Caki2 (cell line): ENCODE data around the gene SLC12A6. TPM values are rescaled to one million over a fixed set of nuclear protein-coding genes. Genes with fewer than 3 reads are reported as not detected.
"Not testable (repeated sequence)": the region's sequence is repeated elsewhere in the genome, so short reads cannot be mapped to it uniquely, and the experiment has no call there.

ENCODE experiments used
- DNase-seq: peaks from one replicate; pipeline ENCODE4 v3.0.0-alpha.2; 2015; ENCODE audit warnings: low read depth
- in situ Hi-C: cut with HindIII; loops from 2 replicates; pipeline ENCODE4 v1.10.0; 2016; ENCODE audit warnings: low sequenced_read_pairs, low pct_unique_long_range_greater_than_20kb, mixed read lengths
- total RNA-seq: library from RNA; depleted of rRNA; stranded (reverse); fragments of >200 nt; shearing (Covaris generic); gene quantifications from 2 replicates; pipeline ENCODE4 v1.2.3, GENCODE V29; 2014; ENCODE audit warnings: low replicate concordance

The SLC12A6 gene
- total RNA-seq, 1 experiment from 2014 or later = 0.71 TPM

DNA sequence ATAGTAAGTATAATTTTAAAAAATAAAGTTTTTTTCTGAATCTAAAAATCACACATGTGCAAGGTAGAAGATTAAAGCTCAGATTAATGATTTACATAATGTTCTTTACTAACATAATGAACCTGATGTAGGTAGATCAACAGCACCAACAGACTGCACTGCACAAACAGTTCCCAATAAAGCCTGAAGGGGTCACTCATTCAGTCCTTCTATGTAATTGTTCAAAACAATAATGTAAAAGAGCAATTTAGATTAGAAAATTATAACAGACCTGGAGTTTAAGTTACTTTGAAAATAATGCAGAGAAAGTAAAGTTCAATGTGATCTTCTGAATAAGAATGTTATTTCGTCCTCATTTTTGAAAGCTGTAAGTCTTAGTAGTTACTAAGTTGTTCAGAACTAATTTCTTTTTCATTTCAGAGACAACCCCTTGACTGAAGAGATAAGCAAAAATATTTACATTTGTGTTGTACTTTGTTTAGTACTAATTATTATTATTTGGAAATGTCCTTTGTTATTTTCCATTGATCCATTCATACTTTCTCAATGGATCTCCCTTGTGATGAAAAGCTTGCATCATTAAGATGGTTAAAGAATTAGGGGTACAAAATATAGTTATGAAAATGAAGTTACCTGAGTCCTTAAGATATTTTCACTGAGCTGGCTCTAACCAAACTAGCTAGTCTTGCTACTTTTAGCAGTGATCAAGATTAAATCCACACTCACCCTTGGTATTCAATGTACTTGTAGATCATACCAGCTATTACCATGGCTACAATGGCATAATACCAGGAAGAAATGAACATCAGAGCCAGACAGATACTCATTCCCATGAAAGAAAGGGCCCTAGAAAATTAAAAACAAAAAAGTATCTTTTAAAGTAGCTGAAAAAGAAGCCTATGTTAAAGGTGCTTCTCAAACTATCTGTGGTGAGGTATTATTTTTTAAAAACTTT, 95.9 kb downstream of the SLC12A6 start:
- in situ Hi-C loops = no loop called here
- DNase-seq = peak; percentile 10

DNA sequence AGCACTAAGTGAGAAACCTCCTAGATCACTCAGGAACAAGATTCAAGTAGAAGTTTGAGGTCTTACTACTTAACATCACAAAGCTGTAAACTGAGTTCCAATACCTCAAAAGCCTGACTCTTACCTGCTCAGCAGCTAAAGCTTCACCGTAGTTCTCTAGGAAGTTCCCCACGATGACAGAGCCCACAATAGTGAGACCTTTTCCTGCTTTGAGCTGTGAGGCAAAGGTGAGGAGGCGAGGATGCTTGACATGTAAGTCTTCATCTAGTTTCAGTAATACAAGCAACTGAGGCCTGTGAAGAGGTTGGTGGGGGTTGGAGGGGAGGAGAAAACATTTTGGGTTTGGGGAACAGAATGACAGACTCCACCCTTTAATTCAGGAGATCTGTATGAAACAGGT, 97.0 kb downstream of the SLC12A6 start:
- DNase-seq = no peak
- in situ Hi-C loops = no loop called here

DNA sequence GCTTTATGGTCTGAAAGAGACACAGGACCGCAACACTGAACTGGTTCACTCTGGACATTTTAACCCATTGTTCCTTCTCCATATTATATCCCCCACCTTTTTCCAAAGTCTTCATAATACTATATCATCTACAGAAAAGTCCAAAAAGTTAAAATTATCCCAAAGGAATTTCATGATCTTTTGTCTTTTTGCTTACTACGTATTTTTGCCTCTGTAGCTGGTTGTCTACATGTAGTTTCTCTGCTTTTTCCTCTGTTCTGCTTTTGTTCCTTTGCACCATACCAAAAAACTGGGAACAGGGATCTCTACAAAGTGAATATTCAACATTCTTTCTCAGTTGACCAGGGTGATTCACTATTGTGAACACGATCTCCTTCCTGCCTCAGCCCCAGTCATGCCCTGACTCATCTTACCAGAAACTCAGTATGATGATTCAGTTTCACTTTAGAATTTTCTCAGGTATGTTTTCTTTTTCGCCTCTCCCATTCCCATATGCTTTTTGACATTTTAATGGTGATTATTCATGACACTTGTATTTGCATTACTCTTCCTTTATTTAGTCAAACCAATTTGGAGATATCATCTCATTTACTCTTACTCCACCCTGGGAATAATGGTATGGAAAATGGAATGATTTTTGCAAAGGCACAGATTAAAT, 98.3 kb downstream of the SLC12A6 start:
- peak; percentile 52 for DNase-seq
- in situ Hi-C loops = no loop called here

DNA sequence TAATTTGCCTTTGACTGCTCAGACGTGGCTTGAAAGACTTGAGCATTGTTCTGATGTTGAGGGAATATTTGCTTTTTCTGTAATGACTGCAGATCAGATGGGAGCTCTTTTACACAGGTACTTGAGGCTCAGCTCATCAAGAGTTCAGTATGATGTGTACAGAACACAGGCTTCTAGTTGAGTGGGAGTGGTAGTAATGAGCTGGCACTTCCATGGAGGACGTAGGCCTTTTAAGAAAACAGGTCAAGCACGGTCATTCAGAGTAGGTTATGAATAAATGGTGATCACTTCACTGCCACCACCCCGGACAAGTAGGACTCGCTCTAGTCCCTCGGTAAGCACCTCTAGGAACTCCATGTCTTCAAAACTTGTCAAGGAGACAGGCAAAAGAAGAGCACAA, 104.0 kb downstream of the SLC12A6 start:
- in situ Hi-C loops = no loop called here

DNA sequence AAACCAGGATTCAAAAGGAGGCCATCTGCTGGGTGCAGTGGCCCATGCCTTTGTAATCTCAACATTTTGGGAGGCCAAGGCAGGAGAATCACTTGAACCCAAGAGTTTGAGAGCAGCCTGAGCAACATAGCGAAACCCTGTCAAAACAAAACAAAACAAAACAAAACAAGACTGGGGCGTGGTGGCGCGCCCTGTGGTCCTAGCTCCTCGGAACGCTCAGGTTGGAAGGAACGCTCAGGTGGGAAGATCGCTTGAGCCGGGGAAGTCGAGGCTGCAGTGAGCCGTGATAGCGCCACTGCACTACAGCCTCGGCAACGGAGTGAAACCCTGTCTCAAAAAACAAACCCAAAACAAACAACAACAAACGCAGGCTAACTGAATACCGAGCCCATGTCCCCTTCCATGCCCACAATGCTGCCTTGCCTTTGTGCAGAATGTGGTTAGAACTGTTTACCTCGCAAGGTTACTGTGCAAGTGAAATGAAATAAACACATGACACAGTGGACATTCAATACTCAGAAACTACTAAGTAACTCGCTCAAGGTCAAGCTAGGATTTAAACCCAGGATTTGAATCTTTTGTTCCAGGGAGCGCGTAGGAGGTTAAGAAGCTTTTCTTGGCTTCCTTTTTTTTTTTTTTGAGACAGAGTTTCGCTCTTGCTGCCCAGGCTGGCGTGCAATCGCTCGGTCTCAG, 113.5 kb downstream of the SLC12A6 start:
- in situ Hi-C loops = no loop called here
- DNase-seq = no peak

More for the DNA sequence above, 104.0 kb downstream of the SLC12A6 start:
- no peak for DNase-seq

DNA sequence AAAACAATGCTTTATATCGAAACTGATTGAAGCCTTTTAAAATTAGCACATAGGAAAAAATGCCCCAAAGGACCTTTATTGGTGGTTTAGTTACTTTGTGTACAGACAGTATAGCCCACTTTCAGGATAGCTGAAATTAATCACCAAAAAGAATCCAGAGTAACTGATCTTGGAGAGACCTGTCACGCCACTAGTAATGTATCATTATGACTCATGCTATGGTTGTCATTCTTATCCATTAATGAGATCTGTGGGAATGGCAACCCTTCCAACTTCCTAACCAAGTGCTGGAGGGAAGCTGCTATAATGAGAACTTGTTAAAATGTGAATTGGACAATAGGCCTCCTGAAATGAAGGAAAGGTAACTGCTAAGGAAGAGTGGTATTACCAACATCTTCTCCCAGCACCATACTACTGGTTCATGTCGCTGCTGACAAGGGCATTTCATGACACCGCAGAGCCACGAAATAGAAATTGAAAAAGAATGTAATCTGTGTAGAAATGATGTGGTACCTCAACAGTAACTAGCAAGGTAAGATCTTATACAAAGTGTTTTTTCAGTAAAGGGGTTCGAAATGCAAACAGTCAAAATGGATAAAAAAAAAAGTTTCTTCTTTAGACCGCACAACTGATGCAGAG, 119.9 kb downstream of the SLC12A6 start:
- peak; percentile 42 for DNase-seq
- in situ Hi-C loops = no loop called here

DNA sequence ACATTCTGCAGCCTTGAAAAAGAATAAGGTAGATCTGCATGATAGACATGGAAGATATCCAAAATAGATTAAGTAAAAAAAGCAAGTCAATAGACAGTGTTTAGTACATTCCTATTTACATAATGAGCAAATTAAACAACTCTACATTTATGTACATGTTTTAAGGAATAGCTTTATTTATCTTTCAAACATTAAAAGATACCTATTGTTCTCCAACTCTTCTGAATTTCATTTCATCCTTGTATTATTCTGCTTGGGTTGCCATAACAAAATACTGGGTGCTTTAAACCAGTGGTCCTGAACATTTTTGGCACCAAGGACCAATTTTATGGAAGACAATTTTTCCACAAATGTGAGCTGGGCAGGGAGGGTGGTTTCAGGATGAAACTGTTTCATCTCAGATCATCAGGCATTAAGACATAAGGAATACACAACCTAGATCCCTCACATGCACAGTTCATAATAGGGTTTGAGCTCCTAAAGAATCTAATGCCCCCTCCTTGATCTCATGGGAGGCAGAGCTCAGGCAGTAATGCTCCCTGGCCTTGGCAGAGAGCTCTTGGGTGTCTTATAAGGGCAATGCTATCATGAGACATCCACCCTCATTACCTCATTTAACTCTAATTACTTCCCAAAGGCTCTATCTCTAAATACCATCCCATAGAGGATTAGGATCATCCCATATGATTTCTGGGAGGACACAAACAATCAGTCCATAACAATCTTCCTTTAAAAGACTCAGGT, 120.9 kb downstream of the SLC12A6 start:
- DNase-seq = no peak
- in situ Hi-C loops = no loop called here

DNA sequence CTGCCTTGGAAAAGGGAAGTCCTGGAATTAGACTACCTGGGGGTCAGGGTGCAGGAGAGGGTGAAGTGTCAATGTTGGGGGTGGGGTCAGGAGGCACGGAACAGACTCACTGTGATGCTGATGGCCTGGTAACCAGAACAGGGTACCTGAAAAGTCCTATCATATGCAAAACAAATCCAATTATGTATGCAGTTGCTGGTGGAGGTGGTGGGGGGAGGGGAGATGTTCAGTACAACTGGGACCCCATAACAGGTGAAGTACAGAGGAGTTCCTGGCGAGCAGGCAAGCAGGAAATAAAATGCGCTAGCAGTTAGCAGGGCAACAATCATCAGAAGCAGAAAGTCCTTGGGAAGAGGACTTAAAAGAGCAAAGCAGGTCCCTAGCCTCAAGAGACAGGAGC, 123.4 kb downstream of the SLC12A6 start:
- in situ Hi-C loops = no loop called here
- no peak for DNase-seq

DNA sequence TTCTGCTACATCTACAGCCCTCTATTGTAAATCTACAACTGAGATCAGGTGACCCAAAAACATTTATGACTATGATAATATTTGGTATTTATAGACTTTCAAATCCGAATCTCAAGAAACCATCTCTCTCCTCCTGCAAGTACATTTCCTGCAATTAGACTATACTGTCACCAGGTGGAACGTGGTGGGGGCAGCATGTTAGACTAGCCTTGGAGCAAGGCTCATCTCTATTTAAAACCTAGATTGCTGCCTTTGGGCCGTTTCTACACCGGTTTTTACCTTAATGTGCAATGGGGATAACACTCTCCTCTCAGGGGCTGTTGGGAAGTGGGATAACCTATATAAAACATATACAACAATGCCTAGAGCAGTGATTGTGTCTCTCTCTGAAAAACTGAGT, 123.9 kb downstream of the SLC12A6 start:
- DNase-seq = no peak
- in situ Hi-C loops = no loop called here

DNA sequence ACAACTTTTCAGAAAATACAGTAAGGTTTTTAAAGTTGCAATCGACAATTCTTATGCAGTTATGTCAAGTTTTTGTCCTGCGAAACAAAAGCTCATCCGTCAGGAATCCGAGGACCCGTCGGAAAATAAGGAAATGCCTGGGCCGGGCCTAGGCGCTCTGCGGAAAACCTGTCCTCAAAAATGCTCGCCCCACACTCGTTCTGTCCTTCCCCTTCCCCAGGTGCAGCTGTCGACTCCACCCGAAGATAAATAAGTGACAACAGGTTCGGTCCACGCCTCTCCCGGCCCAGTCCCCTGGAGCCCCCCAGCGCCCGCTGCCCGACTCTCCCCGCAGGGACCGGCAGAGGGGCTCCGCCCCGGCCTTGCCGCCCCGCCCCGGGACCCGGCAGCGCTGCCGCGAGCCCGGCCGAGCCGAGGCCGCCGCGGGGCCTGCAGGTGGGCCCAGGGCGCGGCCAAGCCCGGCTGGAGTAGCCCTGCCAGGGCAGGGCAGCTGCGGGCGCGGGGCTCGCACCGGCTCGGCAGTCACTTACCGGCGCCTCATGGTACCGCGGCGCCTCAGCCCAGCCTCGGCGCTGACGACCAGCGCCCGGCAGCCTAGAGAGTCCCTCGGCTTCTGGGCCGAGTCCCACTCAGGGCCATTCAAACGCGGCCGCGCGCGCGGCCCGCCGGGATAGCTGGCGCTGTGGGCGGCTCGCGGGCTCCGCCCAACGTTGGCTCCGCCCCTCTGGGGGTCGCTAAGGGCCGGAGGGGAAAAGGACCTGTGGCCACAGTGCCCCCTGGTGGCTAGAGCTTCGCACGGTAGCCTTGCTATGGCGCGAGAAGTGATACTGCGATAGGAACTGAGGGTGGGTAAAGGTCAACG, 127.9 kb downstream of the SLC12A6 start, which contains the start of gene KATNBL1:
KATNBL1 (minus strand) TSS at position 676 of the 862 bp plus-strand sequence. CDS start 46,420 bp downstream, outside the sequence.
- DNase-seq = peak; percentile 92
- in situ Hi-C loops = no loop called here

DNA sequence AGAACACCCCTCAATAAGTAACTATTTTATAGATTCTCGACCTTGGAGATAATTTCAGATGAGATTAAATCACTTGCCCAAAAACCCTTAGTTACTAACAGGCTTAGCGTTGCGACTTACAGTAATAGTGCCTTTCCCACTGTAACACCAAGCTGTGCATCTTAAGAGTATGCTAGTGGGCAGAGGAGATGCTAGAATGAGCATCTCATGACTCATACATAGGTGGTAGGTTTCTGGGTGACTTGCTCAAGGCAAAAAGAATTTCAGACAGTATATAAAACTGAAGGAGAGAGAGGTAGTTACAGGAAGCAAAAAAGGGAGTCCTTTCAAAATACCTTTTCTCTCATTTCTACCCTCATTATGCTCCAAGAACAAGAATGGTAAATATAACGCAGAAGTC, 131.6 kb downstream of the SLC12A6 start:
- DNase-seq = no peak
- in situ Hi-C loops = no loop called here

DNA sequence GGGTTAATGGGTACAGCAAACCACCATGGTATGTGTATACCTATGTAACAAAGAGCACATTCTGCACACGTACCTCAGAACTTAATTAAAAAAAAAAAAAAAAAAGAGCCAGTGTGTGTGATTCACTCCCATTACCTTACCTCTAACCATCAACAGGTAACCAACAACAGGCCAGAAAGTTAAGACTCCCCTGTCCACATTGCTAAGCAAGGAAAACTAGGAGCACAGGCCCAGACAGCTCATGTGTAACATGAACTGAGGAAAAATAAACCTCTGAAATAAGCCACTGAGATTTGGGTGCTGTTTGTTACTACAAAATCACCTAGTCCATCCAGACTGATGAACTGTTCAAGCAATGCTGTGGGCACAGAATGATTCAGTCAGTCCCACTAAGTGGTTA, 133.6 kb downstream of the SLC12A6 start:
- in situ Hi-C loops = no loop called here

DNA sequence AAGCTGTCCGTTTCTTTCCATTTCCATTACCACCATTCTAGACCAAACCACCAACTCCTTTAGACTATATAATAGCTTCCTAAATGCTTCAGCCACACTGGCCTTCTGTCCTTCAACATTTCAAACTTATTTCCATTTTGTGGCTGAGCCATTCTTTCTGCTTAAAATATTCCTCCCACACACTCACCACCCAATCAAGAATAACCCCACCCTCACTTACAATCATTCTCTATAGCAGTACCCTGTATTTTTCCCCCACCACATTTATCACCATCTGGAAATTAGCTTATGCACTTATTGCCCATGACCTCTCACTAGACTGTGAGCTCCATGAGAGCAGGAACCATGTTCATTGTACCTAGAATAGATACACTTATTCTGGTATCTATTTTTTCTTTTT, 134.3 kb downstream of the SLC12A6 start:
- in situ Hi-C loops = no loop called here
- DNase-seq = no peak

More for the DNA sequence above, 133.6 kb downstream of the SLC12A6 start:
- DNase-seq = no peak

DNA sequence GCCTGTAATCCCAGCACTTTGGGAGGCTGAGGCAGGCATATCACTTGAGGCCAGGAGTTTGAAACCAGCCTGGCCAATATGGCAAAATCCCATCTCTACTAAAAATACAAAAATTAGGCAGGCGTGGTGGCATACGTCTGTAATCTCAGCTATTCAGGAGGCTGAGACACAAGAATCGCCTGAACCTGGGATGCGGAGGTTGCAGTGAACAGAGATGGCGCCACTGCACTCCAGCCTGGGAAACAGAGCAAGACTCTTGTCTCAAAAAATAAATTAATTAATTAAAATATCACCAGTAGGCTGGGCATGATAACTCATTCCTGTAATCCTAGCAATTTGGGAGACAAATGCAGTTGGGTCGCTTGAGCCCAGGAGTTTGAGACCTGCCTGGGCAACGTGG, 144.3 kb downstream of the SLC12A6 start:
- in situ Hi-C loops, DNase-seq: not testable (repeated sequence)

DNA sequence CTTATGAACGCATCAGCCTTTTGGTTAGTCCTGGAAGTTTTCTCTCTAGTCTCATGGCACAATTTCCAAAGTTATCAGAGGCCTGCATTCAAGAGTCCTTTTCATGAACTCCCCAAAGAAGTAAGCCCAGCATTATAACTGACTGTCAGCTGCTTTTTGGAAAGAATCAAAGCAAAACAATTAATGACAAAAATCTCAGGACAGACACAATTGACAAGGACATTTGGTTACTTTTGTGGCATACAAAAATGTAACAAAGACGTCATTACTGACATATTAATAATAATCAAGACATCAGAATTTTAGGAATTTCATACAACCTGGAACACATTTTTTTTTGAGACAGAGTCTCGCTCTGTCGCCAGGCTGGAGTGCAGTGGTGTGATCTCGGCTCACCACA, 148.9 kb downstream of the SLC12A6 start:
- DNase-seq = no peak

DNA sequence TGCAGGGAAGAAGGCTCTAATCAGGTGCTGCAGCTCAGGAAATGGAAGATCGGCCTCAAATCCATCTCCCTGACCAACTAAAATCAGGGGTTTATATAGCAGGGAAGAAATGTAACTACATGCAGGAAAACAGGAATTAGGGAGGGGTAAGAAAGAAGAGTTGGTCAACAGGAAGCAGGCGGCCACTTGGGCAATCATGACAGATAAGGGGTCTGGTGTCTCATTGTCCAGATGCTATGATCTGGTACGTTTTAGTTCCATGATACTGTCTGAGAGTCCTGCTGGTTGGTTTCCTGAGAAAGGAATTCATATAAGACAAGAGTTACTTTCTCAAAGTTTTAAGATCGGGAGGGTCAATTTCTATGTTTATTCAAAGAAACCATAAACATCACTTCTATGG, 151.9 kb downstream of the SLC12A6 start:
- in situ Hi-C loops = no loop called here
- DNase-seq = no peak

More for the DNA sequence above, 148.9 kb downstream of the SLC12A6 start:
- in situ Hi-C loops = no loop called here

DNA sequence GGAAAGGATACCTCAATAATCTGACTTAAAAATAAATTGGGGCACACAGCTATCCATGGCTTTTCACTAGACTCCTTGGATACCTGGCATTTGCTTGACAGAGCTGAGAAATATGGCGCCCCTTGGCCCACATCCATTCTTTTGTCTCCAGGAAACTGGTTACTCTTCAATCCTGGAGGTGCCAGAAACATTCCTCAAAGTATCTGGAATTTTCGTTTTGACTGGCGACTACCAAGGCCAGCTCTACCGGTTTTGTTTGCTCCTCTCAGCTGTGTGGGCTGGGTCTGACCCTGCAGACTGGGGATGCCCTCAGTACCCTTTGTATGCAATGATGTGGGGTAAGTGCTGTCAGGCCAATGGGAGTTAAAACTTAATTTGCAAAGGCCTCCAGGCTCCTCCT, 154.6 kb downstream of the SLC12A6 start:
- no peak for DNase-seq
- in situ Hi-C loops = no loop called here
